GM20431 (cell line): Measurements from ENCODE around the gene TRIM33.
"Not testable (repeated sequence)": the region's sequence is repeated elsewhere in the genome, so short reads cannot be mapped to it uniquely, and the experiment has no call there.

Experiments used
- in situ Hi-C: fragments of 300-500 bp; cut with MseI, MboI; formaldehyde crosslinking; loops from one replicate; pipeline ENCODE4 v1.15.0; 2020; ENCODE audit warnings: low sequenced_read_pairs; ENCODE audit not compliant: unreplicated experiment

The TRIM33 gene

GRCh38 chr1:114512595-114513280 lies 1.7 kb upstream of the TRIM33 start:
- in situ Hi-C loops = no loop called here

- in situ Hi-C loops = no loop called here
These were observed 550 bp downstream of the TRIM33 start for GRCh38 chr1:114510274-114511031.

DNA sequence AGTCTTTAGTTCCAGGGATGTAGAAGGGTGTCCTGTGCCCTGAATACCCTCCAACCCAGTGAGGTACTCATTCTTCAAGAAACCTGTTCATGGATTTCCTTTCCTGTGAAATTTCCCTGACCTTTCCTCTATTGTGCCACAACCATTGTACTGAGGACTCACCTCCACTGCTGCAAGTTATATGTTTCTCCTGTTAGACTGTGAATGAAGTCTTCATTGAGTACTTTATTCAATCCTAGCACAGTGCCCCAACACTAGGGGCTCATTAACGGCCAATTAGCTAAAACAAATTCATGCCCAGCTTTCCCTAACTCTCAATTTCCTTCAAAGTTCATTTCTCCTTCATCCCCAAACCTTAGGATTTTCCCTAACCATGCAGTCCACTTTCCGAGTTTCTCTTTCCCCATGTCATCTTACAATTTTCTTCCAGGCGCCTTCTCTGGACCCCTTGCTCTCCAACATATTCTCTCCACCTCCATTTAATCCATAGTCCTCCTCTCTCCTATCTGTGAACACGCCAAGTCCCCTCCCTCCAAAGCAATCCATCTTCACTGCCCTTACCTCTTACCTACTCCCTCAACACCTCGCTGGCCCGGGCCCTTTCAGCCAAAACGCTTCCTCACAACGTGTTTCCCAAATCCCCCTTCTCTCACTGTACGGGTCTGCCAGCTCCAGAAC lies 1.3 kb downstream of the TRIM33 start:
- in situ Hi-C loops = no loop called here

DNA sequence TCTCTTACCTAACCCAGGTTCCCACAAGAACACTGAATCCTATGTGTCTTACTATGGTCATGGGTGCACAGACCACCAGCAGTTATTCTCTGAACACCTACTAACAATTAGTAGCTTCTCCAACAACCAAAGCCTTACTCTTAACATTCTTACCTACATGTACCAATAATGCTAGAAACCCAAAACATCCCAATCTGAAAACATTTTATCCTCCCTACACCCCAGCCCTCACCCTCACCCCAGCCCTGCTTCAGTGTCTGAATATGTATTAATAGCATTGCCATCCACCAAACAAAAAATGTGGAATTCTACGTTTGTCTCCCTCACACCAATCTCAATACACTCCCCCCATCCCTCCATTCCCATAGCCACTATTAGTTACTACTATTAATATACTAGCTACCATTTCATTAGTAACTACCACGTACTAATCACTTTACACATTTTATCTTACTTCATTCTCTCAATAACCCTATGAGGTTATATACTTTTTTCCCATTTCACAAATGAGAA lies 2.6 kb downstream of the TRIM33 start:
- in situ Hi-C loops = no loop called here

- in situ Hi-C loops = no loop called here
These were observed 3.5 kb downstream of the TRIM33 start for GRCh38 chr1:114507513-114507912.

GRCh38 chr1:114505148-114505561 lies 5.8 kb downstream of the TRIM33 start:
- in situ Hi-C loops = no loop called here

GRCh38 chr1:114503916-114504422 lies 7.0 kb downstream of the TRIM33 start:
- in situ Hi-C loops = no loop called here

DNA sequence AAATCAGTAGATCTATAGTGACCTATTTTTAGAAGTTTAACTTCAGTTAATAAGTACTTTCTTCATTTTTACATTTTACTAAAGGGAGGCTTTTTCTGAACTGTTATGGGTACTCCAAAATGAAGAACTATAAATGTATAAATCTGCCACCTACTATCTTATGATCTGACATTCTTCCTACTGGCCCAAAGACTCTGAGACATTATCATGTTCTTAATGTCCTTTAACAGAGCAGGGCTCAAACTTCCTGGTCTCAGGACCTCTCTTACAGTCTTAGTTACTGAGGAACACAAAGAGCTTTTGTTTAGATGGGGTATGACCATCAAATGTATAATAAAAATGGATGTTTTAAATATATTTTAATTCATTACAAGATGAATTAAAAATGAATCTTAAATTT lies 8.9 kb downstream of the TRIM33 start:
- in situ Hi-C loops = no loop called here

DNA sequence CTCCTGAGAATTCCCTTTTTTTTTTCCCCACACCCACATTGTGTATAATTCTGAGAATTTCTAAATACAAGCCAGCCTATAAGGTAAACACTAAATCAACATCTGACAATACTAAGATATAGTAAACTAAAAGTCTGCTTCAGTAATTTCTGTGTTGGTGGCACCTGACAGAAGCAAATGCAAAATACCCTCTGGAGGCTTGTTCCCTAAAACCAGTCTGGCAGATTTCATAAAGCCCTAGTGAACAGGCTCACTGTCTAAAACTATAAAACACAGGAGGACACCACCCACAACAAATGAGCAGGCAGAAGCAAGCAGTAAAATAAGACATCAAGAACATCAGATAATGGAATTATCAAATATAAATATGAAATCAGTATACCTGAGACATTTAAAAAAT lies 11.5 kb downstream of the TRIM33 start:
- in situ Hi-C loops = no loop called here

DNA sequence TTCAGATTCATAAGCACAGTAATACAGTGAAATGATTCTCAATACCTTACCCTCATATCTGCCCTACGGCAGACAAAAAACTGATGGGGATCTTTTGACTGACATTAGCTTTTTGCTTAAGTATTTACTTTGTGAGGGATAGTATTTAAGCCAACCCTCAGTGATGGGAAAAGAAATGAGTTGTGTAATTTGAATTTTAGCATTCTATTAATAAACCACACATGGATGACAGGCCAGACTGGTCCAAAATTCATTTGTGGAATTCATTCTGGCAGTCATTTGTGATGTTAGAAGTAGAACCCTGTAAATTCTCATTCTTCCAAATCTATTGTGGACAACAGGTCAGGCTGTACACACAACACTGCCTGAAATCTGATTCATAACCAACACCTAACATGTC lies 14.9 kb downstream of the TRIM33 start:
- in situ Hi-C loops = no loop called here

- in situ Hi-C loops = no loop called here
These were observed 15.5 kb downstream of the TRIM33 start for GRCh38 chr1:114495486-114495885.

DNA sequence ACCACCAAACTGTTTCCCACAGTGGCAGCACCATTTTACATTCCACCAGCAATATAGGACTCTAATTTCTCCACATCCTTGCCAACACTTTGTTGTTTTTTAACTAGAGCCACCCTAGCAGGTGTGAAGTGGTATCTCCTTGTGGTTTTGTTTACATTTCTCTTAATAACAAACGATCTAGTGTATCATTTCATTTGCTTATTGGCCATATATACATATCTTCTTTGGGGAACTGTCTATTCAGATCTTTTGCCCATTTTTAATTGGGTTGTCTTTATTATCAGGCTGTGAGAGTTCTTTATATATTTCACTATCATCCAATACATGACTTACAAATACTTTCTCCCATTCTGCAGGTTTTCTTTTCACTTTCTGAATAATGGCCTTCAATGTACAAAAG lies 18.0 kb downstream of the TRIM33 start:
- in situ Hi-C loops = no loop called here

- in situ Hi-C loops = no loop called here
These were observed 20.7 kb downstream of the TRIM33 start for GRCh38 chr1:114490274-114490693.

DNA sequence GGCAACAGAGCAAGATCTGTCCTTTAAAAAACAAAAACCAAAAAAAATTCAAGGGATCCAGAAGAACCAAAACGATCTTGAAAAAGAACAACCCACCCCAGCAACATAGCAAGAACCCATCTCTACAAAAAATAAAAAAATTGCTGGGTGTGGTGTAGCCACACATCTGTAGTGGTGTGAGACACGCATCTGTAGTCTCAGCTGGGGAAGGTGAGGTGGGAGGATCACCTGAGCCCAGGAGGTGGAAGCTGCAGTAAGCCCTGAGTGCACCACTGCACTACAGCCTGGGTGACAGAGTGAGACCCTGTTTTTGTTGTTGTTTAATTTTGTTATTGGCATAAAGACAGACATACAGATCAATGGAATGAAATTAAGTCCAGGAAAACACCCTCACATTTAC lies 22.3 kb downstream of the TRIM33 start:
- in situ Hi-C loops = no loop called here

GRCh38 chr1:114485286-114485685 lies 25.7 kb downstream of the TRIM33 start:
- in situ Hi-C loops = no loop called here

GRCh38 chr1:114482585-114482984 lies 28.4 kb downstream of the TRIM33 start:
- in situ Hi-C loops = no loop called here

GRCh38 chr1:114479636-114480035 lies 31.4 kb downstream of the TRIM33 start:
- in situ Hi-C loops = not testable (repeated sequence)

GRCh38 chr1:114479134-114479533 lies 31.9 kb downstream of the TRIM33 start:
- in situ Hi-C loops = no loop called here

DNA sequence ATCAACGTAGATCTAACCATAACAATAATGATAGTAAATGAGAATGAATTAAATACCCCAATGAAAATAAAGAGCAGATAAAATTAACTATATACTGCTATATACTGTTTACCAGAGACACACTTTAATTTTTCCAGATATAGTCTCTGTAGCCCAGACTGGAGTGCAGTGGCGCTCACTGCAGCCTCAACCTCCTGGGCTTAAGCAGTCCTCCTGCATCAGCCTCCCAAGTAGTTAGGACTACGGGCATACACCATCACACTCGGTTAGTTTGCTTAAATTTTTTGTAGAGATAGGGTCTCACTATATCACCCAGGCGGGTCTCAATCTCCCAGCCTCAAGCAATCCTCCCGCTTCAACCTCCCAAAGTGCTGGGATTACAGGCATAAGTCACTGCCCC lies 37.2 kb downstream of the TRIM33 start:
- in situ Hi-C loops = no loop called here

GRCh38 chr1:114472408-114472807 lies 38.6 kb downstream of the TRIM33 start:
- in situ Hi-C loops = no loop called here

GRCh38 chr1:114470681-114471080 lies 40.3 kb downstream of the TRIM33 start:
- in situ Hi-C loops = no loop called here
